Psoas muscle (tissue), 8 donors: ENCODE data around the gene GALM. TPM values are rescaled to one million over a fixed set of nuclear protein-coding genes. Genes with fewer than 3 reads are reported as not detected.

ENCODE experiments used
- ATAC-seq, 4 donors: fragments of 200-7000 bp; cut with Tn5 transposase; one replicate each; pipeline ENCODE4 v1.9.1; 2020; ENCODE audit warnings: moderate library complexity in 3 of 4, mild to moderate bottlenecking in 2 of 4
- DNase-seq, 2 donors: peaks; one replicate each; pipeline ENCODE4 v3.0.0-alpha.2; 2020
- H3K27ac ChIP-seq: fragments of 200-600 bp; one replicate; pipeline ENCODE4 v1.8.0; 2022
- H3K27me3 ChIP-seq, 3 donors: fragments of 200-600 bp in 1 of 3; one replicate each; pipeline versions ENCODE4 v1.6.1 to v1.8.0; 2013 to 2022; ENCODE audit warnings: low read length in 2 of 3, mild to moderate bottlenecking in 2 of 3, moderate library complexity in 1 of 3; ENCODE audit not compliant: insufficient read depth in 3 of 3
- H3K36me3 ChIP-seq, 2 donors: fragments of 200-600 bp in 1 of 2; one replicate each; pipeline versions ENCODE4 v1.6.1 to v1.8.0; 2013 to 2022; ENCODE audit warnings: low read depth in 1 of 2, mild to moderate bottlenecking in 1 of 2, moderate library complexity in 1 of 2; ENCODE audit not compliant: insufficient read depth in 1 of 2
- H3K4me1 ChIP-seq: fragments of 200-600 bp; one replicate; pipeline ENCODE4 v1.8.0; 2022
- H3K4me3 ChIP-seq: fragments of 200-600 bp; one replicate; pipeline ENCODE4 v1.8.0; 2022; ENCODE audit warnings: mild to moderate bottlenecking
- H3K9me3 ChIP-seq: fragments of 200-600 bp; one replicate; pipeline ENCODE4 v1.8.0; 2022
- WGBS, 3 donors: extraction: QIAGEN DNeasy Blood & Tissue Kit; methylation state at CpG; one replicate each; pipeline versions ENCODE4 v1.1.6 to v1.1.7; 2013; 5-methylcytosine and 5-hydroxymethylcytosine counted together
- intact Hi-C, 2 donors: fragments of 100-400 bp; cut with DNase I; formaldehyde crosslinking; loops; one replicate each; pipeline versions ENCODE4 v1.11.0 to v1.14.2; 2022
- long read RNA-seq, 2 donors: library from polyadenylated mRNA; unstranded; transcript quantifications; one replicate each; pipeline ENCODE4 v2.0.0, GENCODE V29; 2021
- polyA plus RNA-seq, 3 donors: library from polyadenylated mRNA; stranded (reverse); fragments of 200-250 nt; gene quantifications; one replicate each; pipeline ENCODE4 v1.2.3, GENCODE V29; 2013
- total RNA-seq, 4 donors: library from RNA; stranded (reverse); fragmentation: NEBNext Ultra II Directional in 2 of 4; extraction: Animal tissue kit (Norgen Biotek cat#: 25700) in 2 of 4; gene quantifications; one replicate each; pipeline versions ENCODE4 v1.2.1 to v1.2.4, GENCODE V29; 2021 to 2023
- TF ChIP-seq, protein P1 (sequence below): fragments of 200-600 bp; IDR thresholded peaks from one replicate; pipeline ENCODE4 v1.8.0; 2022; ENCODE audit warnings: antibody characterized with exemption
- donor health status: healthy with polysubstance abuse.
- donor health status: DM: no; HTN: no; CAD: no; lungs with moderate emphysema.
- donor health status: Bipolar disorder and iron deficiency.
- donor health status: healthy.
- donor health status: DM: yes; HTN: yes; CAD: no.
- donor health status: DM: no; HTN: no; CAD: no.
- donor health status: DM: no; HTN: no; CAD: no.
- donor health status: DM: yes; HTN: yes; CAD: no.

GALM gene
- total RNA-seq (10 to 100 TPM in 1 of 4 donors, 1 to 10 TPM in 3; 3.6 to 16.1 (median 4.8) TPM), polyA plus RNA-seq (1 to 10 TPM; 2.0 to 9.4 (median 5.5) TPM)
- long read RNA-seq, donor 1, partial matches to known transcripts: 0 of 1 reads
- long read RNA-seq, donor 1, other reads (novel, unspliced or antisense): 1 of 1 reads
- long read RNA-seq, donor 2, transcript GALM-201 (7 exons, 2,484 nt): major isoform, 7 of 13 reads
- long read RNA-seq, donor 2, partial matches to known transcripts: 1 of 13 reads
- long read RNA-seq, donor 2, other reads (novel, unspliced or antisense): 5 of 13 reads

DNA sequence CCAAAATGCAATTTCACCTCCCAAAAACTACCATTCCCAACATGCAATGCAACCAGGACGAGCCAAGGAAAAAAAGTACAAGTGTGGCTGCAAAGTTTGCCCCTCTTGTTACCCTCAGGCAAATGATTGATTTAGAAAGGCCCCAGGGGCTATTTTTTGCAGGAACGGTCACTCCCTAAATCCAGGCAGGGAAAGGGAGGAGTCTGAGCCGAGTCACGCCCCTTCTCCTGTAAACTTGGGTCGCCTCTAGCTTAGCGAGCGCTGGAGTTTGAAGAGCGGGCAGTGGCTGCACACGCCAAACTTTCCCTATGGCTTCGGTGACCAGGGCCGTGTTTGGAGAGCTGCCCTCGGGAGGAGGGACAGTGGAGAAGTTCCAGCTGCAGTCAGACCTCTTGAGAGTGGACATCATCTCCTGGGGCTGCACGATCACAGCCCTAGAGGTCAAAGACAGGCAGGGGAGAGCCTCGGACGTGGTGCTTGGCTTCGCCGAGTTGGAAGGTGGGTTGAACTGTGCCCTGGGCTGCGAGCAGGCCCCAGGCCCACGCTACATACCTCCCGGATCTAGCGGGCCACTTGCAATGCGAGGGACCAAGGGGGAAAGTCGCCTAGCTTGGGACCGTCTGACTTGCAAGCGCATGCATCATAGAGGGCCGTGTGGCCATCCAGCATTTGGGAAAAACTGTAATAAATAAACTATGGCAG, at the start of gene GALM:
Gene GALM (plus strand): TSS at position 261 of the 702 bp plus-strand sequence. CDS start 48 bp downstream, at position 309.
- Histone ChIP-seq H3K27ac (peak within 1 kb of the TSS; percentile 71), H3K27me3 (no peaks in the 10 kb centered on the region), H3K9me3 (no peaks in the 10 kb centered on the region), H3K4me3 (peak within 1 kb of the TSS; percentile 73), H3K4me1 (peaks cover 18% of the 10 kb centered on the region), H3K36me3 (no peaks in the 10 kb centered on the region)
- WGBS, 3 donors: 1% methylated on average over 26 of the region's 26 CpGs
- peak; percentile 95 to 97 (median 95) for ATAC-seq
- peak; percentile 76 to 89 for DNase-seq
- intact Hi-C loops: loop anchor here (5.0 to 10.0 kb wide), 2 partner anchors 59 to 64 kb away; partner anchors contain the start of gene HNRNPLL (in 2 of the 2)
- TF ChIP-seq, protein P1, sequence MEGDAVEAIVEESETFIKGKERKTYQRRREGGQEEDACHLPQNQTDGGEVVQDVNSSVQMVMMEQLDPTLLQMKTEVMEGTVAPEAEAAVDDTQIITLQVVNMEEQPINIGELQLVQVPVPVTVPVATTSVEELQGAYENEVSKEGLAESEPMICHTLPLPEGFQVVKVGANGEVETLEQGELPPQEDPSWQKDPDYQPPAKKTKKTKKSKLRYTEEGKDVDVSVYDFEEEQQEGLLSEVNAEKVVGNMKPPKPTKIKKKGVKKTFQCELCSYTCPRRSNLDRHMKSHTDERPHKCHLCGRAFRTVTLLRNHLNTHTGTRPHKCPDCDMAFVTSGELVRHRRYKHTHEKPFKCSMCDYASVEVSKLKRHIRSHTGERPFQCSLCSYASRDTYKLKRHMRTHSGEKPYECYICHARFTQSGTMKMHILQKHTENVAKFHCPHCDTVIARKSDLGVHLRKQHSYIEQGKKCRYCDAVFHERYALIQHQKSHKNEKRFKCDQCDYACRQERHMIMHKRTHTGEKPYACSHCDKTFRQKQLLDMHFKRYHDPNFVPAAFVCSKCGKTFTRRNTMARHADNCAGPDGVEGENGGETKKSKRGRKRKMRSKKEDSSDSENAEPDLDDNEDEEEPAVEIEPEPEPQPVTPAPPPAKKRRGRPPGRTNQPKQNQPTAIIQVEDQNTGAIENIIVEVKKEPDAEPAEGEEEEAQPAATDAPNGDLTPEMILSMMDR: no peak

DNA sequence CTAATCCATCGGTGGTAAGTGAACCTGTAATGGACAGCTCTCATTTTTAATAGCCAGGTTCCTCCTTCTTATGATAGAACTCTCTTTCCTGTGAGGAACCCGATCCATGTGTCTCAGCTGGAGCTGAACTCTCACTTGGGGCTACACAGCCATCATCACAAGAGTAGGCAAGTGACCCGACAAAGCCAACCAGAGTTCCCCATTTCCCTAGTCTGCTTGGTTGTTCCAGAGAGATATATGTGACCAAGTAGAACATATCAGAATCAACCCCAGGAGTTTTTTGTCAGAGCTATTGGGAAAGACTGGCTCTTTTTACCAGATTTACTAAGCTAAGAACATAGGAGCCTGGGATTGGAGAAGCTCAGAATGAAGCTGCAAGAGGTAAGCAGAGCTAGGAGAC, 48.6 kb upstream of the GALM start:
- Histone ChIP-seq H3K4me3 (no peak overlapping the region), H3K27ac (no peak overlapping the region), H3K4me1 (no peaks in the 10 kb centered on the region), H3K9me3 (no peaks in the 10 kb centered on the region), H3K27me3 (no peaks in the 10 kb centered on the region), H3K36me3 (no peaks in the 10 kb centered on the region)
- DNase-seq (no peak), ATAC-seq (no peak)
- TF ChIP-seq, protein P1: no peak
- intact Hi-C loops: no loop called here
- 84 to 91% (median 85%) methylated on average over 3 of the region's 3 CpGs for WGBS, 3 donors

DNA sequence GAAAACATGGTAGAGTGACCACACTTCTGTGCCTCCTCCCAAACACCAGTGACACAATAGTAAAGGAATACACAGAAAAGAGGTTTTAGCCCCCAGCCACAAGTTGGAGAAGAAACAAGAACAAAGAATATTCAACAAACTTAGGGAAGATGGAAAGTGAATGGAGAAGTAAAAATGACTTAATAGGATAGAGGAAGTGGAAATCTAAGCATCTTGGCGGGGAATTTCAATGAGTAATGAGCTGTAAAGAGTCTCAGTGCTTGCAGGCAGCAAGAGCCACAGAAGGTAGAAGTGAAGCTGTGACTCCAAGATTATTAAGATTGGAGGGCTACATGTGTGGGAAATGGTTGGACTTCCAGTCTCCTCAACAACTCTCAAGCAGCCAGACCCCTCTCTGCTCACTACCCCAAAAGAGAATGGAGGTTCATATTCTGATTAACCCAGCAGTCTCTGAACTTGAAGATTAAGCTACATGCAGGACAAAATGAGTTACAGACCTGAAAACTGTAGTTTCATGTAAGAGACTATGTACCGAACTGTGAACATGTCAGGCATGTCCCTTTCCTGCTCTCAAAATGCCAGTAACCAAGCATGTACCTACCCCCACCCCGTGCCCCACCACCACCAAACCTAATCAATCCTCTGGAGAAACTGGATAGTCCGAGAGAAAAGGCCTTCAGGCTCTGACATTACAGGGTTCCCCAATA, 46.3 kb upstream of the GALM start:
- ATAC-seq (no peak), DNase-seq (no peak)
- Histone ChIP-seq H3K4me1 (no peaks in the 10 kb centered on the region), H3K4me3 (no peak overlapping the region), H3K9me3 (no peaks in the 10 kb centered on the region), H3K27ac (no peak overlapping the region), H3K27me3 (no peaks in the 10 kb centered on the region), H3K36me3 (no peaks in the 10 kb centered on the region)
- WGBS, 3 donors: 52 to 70% (median 67%) methylated on average over 4 of the region's 4 CpGs
- intact Hi-C loops: no loop called here
- TF ChIP-seq, protein P1: no peak

DNA sequence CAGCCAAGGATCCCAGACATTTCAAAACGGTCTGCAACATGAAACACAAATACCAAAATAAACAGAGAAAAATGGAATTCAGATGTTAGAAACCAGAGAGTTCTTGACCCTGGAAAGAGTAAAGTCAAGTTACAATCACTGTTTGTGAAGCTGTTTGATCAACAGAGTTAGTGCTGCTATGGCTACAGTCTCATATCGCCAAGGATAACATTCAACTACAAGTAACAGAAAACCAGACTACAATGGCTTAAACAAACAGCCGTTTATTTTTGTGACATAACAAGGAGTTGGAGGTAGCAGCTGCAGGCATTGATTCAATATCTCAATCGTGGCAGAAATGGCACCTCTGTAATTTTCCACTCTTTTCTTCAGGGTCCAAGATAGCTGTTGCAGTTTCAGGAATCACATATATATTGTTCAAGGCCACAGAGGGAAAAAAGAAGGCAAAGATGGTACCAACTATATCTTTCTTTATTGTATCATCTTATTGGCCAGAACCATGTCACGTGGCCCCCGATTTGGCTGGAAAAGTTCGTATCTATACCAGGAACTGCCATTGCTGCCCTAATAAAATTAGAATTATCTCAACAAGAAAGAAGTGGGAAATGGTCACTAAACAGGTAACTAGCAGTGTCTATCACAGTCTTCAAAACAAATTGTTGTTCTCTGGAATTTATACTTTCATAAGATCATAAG, 45.5 kb upstream of the GALM start:
- H3K4me3 ChIP-seq: no peak overlapping the region
- no peaks in the 10 kb centered on the region for H3K9me3 ChIP-seq
- H3K27me3 ChIP-seq: no peaks in the 10 kb centered on the region
- intact Hi-C loops: no loop called here
- no peak for ATAC-seq
- no peaks in the 10 kb centered on the region for H3K4me1 ChIP-seq
- no peak for DNase-seq
- H3K27ac ChIP-seq: no peak overlapping the region
- TF ChIP-seq, protein P1: no peak
- no peaks in the 10 kb centered on the region for H3K36me3 ChIP-seq
- WGBS, 3 donors: 42 to 51% (median 46%) methylated on average over 7 of the region's 7 CpGs
